DND-41 (cell line): ENCODE results near the gene COPS8.

Experiments used
- EZH2 ChIP-seq: IDR thresholded peaks from 3 replicates; pipeline ENCODE4 v1.6.1; 2012; ENCODE audit warnings: borderline replicate concordance, low read depth, mild to moderate bottlenecking, moderate library complexity, low read length, inconsistent platforms; ENCODE audit not compliant: severe bottlenecking
- TF ChIP-seq, protein P1 (sequence below): IDR thresholded peaks from 2 replicates; pipeline ENCODE4 v1.5.1; 2012; ENCODE audit warnings: borderline replicate concordance, low read length, moderate library complexity, mild to moderate bottlenecking; ENCODE audit not compliant: poor library complexity, severe bottlenecking; ENCODE audit errors: extremely low read depth

DNA sequence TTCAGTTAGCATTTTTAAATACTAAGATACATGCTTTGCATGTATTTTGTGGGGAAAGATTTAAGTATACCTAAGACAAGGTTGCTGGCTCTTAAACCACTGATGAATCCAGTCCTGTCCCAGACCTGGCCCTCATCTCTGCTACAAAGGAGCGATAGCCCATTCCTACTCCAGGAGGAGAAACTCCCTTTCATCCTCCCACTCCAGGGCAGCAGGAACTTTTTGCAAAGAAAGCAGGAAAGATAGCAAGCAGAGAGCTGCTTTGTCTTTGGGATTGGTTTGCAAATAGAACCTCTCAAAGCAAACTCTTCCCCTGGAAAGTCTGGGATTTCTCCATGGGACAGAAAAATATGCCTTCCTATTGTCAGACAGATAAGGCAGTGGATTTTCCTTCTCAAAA is 43.6 kb upstream of the COPS8 start:
- TF ChIP-seq, protein P1, sequence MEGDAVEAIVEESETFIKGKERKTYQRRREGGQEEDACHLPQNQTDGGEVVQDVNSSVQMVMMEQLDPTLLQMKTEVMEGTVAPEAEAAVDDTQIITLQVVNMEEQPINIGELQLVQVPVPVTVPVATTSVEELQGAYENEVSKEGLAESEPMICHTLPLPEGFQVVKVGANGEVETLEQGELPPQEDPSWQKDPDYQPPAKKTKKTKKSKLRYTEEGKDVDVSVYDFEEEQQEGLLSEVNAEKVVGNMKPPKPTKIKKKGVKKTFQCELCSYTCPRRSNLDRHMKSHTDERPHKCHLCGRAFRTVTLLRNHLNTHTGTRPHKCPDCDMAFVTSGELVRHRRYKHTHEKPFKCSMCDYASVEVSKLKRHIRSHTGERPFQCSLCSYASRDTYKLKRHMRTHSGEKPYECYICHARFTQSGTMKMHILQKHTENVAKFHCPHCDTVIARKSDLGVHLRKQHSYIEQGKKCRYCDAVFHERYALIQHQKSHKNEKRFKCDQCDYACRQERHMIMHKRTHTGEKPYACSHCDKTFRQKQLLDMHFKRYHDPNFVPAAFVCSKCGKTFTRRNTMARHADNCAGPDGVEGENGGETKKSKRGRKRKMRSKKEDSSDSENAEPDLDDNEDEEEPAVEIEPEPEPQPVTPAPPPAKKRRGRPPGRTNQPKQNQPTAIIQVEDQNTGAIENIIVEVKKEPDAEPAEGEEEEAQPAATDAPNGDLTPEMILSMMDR = no peak
- TF ChIP-seq EZH2 = no peak
